ENCODE data around the gene SUPT20HL2.

DNA sequence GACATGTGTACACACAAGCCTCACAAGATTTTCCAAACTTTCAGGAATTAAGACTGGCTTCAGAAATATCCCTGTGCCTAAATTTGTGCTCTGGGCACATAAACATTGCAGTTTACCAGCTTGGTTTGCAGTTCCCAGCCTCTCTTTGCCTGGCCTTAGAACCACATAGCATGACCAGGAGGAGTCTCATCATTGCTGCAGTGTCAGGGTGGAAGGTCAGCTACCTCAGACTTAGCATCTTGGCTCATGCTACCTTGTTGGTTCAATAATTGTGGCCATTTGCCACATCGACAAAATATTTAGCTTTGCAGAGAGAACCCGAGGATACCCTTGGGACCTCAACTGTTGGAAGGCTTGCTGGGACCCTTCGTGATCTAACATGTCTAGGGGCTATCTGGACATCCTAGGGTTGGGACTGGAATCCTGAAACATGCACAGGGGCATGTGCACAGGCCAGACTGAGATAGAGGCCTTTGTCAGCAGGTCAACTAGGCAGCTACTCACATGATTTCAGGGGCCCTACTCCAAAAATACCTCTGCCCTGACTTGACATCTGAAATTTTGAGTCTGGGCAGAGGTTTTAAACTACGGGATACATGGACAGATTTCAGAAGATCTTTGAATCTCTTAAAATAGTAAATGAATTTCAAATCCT is 8.0 kb upstream of the SUPT20HL2 start:
- TF ChIP-seq, protein P1, sequence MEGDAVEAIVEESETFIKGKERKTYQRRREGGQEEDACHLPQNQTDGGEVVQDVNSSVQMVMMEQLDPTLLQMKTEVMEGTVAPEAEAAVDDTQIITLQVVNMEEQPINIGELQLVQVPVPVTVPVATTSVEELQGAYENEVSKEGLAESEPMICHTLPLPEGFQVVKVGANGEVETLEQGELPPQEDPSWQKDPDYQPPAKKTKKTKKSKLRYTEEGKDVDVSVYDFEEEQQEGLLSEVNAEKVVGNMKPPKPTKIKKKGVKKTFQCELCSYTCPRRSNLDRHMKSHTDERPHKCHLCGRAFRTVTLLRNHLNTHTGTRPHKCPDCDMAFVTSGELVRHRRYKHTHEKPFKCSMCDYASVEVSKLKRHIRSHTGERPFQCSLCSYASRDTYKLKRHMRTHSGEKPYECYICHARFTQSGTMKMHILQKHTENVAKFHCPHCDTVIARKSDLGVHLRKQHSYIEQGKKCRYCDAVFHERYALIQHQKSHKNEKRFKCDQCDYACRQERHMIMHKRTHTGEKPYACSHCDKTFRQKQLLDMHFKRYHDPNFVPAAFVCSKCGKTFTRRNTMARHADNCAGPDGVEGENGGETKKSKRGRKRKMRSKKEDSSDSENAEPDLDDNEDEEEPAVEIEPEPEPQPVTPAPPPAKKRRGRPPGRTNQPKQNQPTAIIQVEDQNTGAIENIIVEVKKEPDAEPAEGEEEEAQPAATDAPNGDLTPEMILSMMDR (IDR thresholded peaks at IDR 0.05) = no peak
- no peak for TF ChIP-seq POLR2A (IDR thresholded peaks at IDR 0.05)
- no peak for TF ChIP-seq EP300 (IDR thresholded peaks at IDR 0.05)
- TF ChIP-seq POLR2AphosphoS5 (IDR thresholded peaks at IDR 0.05) = no peak

Data from stomach (tissue), 4 donors.